NCI-H1417 treated with DMSO at 0.1 percent for 48 hours (cell line): ENCODE data around the gene IL12RB2.

Source experiments
- DNase-seq: peaks from one replicate; lab custom pipeline; 2025; lab: John Stamatoyannopoulos, UW

Gene IL12RB2

GRCh38 chr1:67312615-67313014, 4.9 kb downstream of the IL12RB2 start:
- DNase-seq, result no peak

GRCh38 chr1:67313934-67314671, 6.4 kb downstream of the IL12RB2 start:
- DNase-seq, result no peak

GRCh38 chr1:67314696-67315095, 7.0 kb downstream of the IL12RB2 start:
- no peak for DNase-seq

GRCh38 chr1:67316180-67316902, 8.7 kb downstream of the IL12RB2 start:
- no peak for DNase-seq

- no peak for DNase-seq
Measured at GRCh38 chr1:67316918-67317317, 9.2 kb downstream of the IL12RB2 start.

GRCh38 chr1:67317803-67318202, 10.1 kb downstream of the IL12RB2 start:
- DNase-seq, result no peak

GRCh38 chr1:67322442-67322841, 14.8 kb downstream of the IL12RB2 start:
- no peak for DNase-seq

- DNase-seq, result no peak
Measured at GRCh38 chr1:67323087-67323486, 15.4 kb downstream of the IL12RB2 start.

- no peak for DNase-seq
Measured at GRCh38 chr1:67324068-67324467, 16.4 kb downstream of the IL12RB2 start.

- DNase-seq, result no peak
Measured at GRCh38 chr1:67327864-67328466, 20.3 kb downstream of the IL12RB2 start.

- no peak for DNase-seq
Measured at GRCh38 chr1:67332653-67333529, 25.2 kb downstream of the IL12RB2 start.

GRCh38 chr1:67333603-67334002, 25.9 kb downstream of the IL12RB2 start:
- no peak for DNase-seq

- no peak for DNase-seq
Measured at GRCh38 chr1:67335411-67335810, 27.7 kb downstream of the IL12RB2 start.

GRCh38 chr1:67336157-67336556, 28.5 kb downstream of the IL12RB2 start:
- no peak for DNase-seq

- no peak for DNase-seq
Measured at GRCh38 chr1:67336783-67337182, 29.1 kb downstream of the IL12RB2 start.

- no peak for DNase-seq
Measured at GRCh38 chr1:67338642-67339041, 31.0 kb downstream of the IL12RB2 start.

GRCh38 chr1:67339623-67340343, 32.1 kb downstream of the IL12RB2 start:
- no peak for DNase-seq

GRCh38 chr1:67342076-67342890, 34.6 kb downstream of the IL12RB2 start:
- no peak for DNase-seq

GRCh38 chr1:67345556-67345955, 37.9 kb downstream of the IL12RB2 start:
- no peak for DNase-seq

- no peak for DNase-seq
Measured at GRCh38 chr1:67346982-67347381, 39.3 kb downstream of the IL12RB2 start.
